WTC11 (cell line): Measurements from ENCODE around the gene ISCU. TPM values are rescaled to one million over a fixed set of nuclear protein-coding genes. Genes with fewer than 3 reads are reported as not detected.

Experiments
- ATAC-seq: fragments of 200-7000 bp; cut with Tn5 transposase; 2 replicates; pipeline ENCODE4 v1.10.0; 2021; ENCODE audit warnings: mild to moderate bottlenecking, moderate library complexity
- CTCF ChIA-PET: fragments of 300-600 bp; sonication (Branson Sonifier 250); formaldehyde crosslinking; loops from one replicate; lab custom pipeline; 2021; ENCODE audit warnings: antibody characterized with exemption; lab: Charles Lee
- POLR2A ChIA-PET: fragments of 350-600 bp; sonication (Branson Sonifier 250); formaldehyde crosslinking; loops from one replicate; lab custom pipeline; 2021; ENCODE audit warnings: antibody characterized with exemption; lab: Charles Lee
- DNase-seq: peaks from one replicate; pipeline ENCODE4 v3.0.0; 2021; ENCODE audit warnings: low spot score
- H3K27ac Mint-ChIP-seq: 2 replicates; pipeline ENCODE4 v1.8.0; 2021; ENCODE audit warnings: mixed read lengths
- H3K27me3 Mint-ChIP-seq: 2 replicates; pipeline ENCODE4 v1.8.0; 2021; ENCODE audit warnings: low read depth, mild to moderate bottlenecking, moderate library complexity, mixed read lengths
- H3K36me3 Mint-ChIP-seq: 2 replicates; pipeline ENCODE4 v1.8.0; 2021; ENCODE audit warnings: mixed read lengths
- H3K4me1 Mint-ChIP-seq: 2 replicates; pipeline ENCODE4 v1.8.0; 2022; ENCODE audit warnings: mixed read lengths
- H3K4me3 Mint-ChIP-seq: 2 replicates; pipeline ENCODE4 v1.8.0; 2021; ENCODE audit warnings: mild to moderate bottlenecking, moderate library complexity, mixed read lengths
- H3K9me3 Mint-ChIP-seq: 2 replicates; pipeline ENCODE4 v1.8.0; 2021; ENCODE audit warnings: mixed read lengths
- ARID4B ChIP-seq: sonication (generic); formaldehyde crosslinking; IDR thresholded peaks from 2 replicates; pipeline ENCODE4 v1.8.0; 2023; ENCODE audit warnings: missing genetic modification reagents, mild to moderate bottlenecking, borderline replicate concordance
- ATF2 ChIP-seq: sonication (generic); formaldehyde crosslinking; IDR thresholded peaks from 2 replicates; pipeline ENCODE4 v1.8.1; 2022; ENCODE audit warnings: low read depth, missing genetic modification reagents, borderline replicate concordance
- CREB1 ChIP-seq: sonication (generic); formaldehyde crosslinking; IDR thresholded peaks from 2 replicates; pipeline ENCODE4 v1.8.0; 2023; ENCODE audit warnings: mild to moderate bottlenecking, missing genetic modification reagents
- CREM ChIP-seq: sonication (generic); formaldehyde crosslinking; IDR thresholded peaks from 2 replicates; pipeline ENCODE4 v1.8.1; 2022; ENCODE audit warnings: mild to moderate bottlenecking, missing genetic modification reagents, moderate library complexity
- ETV6 ChIP-seq: sonication (generic); formaldehyde crosslinking; IDR thresholded peaks from 2 replicates; pipeline ENCODE4 v1.8.1; 2022; ENCODE audit warnings: mild to moderate bottlenecking, missing genetic modification reagents
- FOXP1 ChIP-seq: sonication (generic); formaldehyde crosslinking; IDR thresholded peaks from 2 replicates; pipeline ENCODE4 v1.8.0; 2022; ENCODE audit warnings: missing genetic modification reagents, mild to moderate bottlenecking, moderate library complexity, borderline replicate concordance
- GABPB1 ChIP-seq: sonication (generic); formaldehyde crosslinking; IDR thresholded peaks from 2 replicates; pipeline ENCODE4 v1.8.1; 2023; ENCODE audit warnings: mild to moderate bottlenecking, missing genetic modification reagents
- HMGA2 ChIP-seq: fragments of 250-450 bp; sonication (Bioruptor Pico); IDR thresholded peaks from 2 replicates; pipeline ENCODE4 v1.4.0; 2021; ENCODE audit warnings: mild to moderate bottlenecking, moderate library complexity
- JAZF1 ChIP-seq: fragments of 250-450 bp; sonication (Bioruptor Pico); IDR thresholded peaks from 2 replicates; pipeline ENCODE4 v1.9.0; 2021; ENCODE audit warnings: moderate library complexity, mild to moderate bottlenecking, inconsistent platforms
- KAT7 ChIP-seq: sonication (generic); formaldehyde crosslinking; IDR thresholded peaks from 2 replicates; pipeline ENCODE4 v1.8.1; 2023; ENCODE audit warnings: missing genetic modification reagents, mild to moderate bottlenecking, borderline replicate concordance
- NFE2L1 ChIP-seq: sonication (generic); formaldehyde crosslinking; IDR thresholded peaks from 2 replicates; pipeline ENCODE4 v1.8.1; 2023; ENCODE audit warnings: missing genetic modification reagents
- NFYB ChIP-seq: sonication (generic); formaldehyde crosslinking; conservative IDR thresholded peaks from 2 replicates; pipeline ENCODE4 v1.8.0; 2022; ENCODE audit warnings: low read depth, missing genetic modification reagents
- OVOL2 ChIP-seq: fragments of 250-450 bp; sonication (Bioruptor Pico); IDR thresholded peaks from 2 replicates; pipeline ENCODE4 v1.9.0; 2021; ENCODE audit warnings: mild to moderate bottlenecking, borderline replicate concordance
- PREB ChIP-seq: sonication (generic); formaldehyde crosslinking; IDR thresholded peaks from 2 replicates; pipeline ENCODE4 v1.8.1; 2022; ENCODE audit warnings: mild to moderate bottlenecking, missing genetic modification reagents, moderate library complexity, borderline replicate concordance
- SMAD4 ChIP-seq: sonication (generic); formaldehyde crosslinking; IDR thresholded peaks from 2 replicates; pipeline ENCODE4 v1.8.0; 2022; ENCODE audit warnings: mild to moderate bottlenecking, missing genetic modification reagents
- SOX15 ChIP-seq: fragments of 250-450 bp; sonication (Bioruptor Pico); IDR thresholded peaks from 2 replicates; pipeline ENCODE4 v1.9.0; 2021; ENCODE audit warnings: mild to moderate bottlenecking
- SP1 ChIP-seq: sonication (generic); formaldehyde crosslinking; conservative IDR thresholded peaks from 2 replicates; pipeline ENCODE4 v1.8.1; 2022; ENCODE audit warnings: missing genetic modification reagents
- ZNF263 ChIP-seq: sonication (generic); formaldehyde crosslinking; IDR thresholded peaks from 2 replicates; pipeline ENCODE4 v1.8.1; 2022; ENCODE audit warnings: low read depth, mild to moderate bottlenecking, moderate library complexity, missing genetic modification reagents
- ZNF317 ChIP-seq: sonication (generic); formaldehyde crosslinking; IDR thresholded peaks from 2 replicates; pipeline ENCODE4 v1.8.1; 2023; ENCODE audit warnings: low read depth, mild to moderate bottlenecking, moderate library complexity, missing genetic modification reagents, borderline replicate concordance
- total RNA-seq: library from RNA; stranded (reverse); gene quantifications from 3 replicates; pipeline ENCODE4 v1.2.3, GENCODE V29; 2021
- TF ChIP-seq, protein P1 (sequence below): sonication (generic); formaldehyde crosslinking; IDR thresholded peaks from 2 replicates; pipeline ENCODE4 v1.8.0; 2022; ENCODE audit warnings: mild to moderate bottlenecking, missing genetic modification reagents
- TF ChIP-seq, protein P2 (sequence below): fragments of 250-450 bp; sonication (Bioruptor Pico); IDR thresholded peaks from 2 replicates; pipeline ENCODE4 v1.9.0; 2021; ENCODE audit warnings: moderate library complexity, mild to moderate bottlenecking, inconsistent platforms, borderline replicate concordance
- TF ChIP-seq, protein P3 (sequence below): sonication (generic); formaldehyde crosslinking; IDR thresholded peaks from 2 replicates; pipeline ENCODE4 v1.8.0; 2022; ENCODE audit warnings: mild to moderate bottlenecking, missing genetic modification reagents
- TF ChIP-seq, protein P4 (sequence below): fragments of 250-450 bp; sonication (Bioruptor Pico); IDR thresholded peaks from 2 replicates; pipeline ENCODE4 v1.9.0; 2021; ENCODE audit warnings: mild to moderate bottlenecking

Gene ISCU
- total RNA-seq, 1 experiment from 2014 or later, result 85.9 TPM

GRCh38 chr12:108514973-108515814, 47.2 kb upstream of the ISCU start, which contains the start of gene FICD:
TSS of gene FICD (plus strand) at chr12:108515277. CDS start at chr12:108516973, 1,696 bp downstream.
- Mint-ChIP-seq H3K27ac (peak within 1 kb of the TSS; percentile 19; the same call in 1 of the 2 replicates), H3K9me3 (no peaks in the 10 kb centered on the region), H3K4me3 (peak within 1 kb of the TSS; percentile 74), H3K4me1 (peaks cover 22% of the 10 kb centered on the region), H3K27me3 (no peaks in the 10 kb centered on the region; the same call in 1 of the 2 replicates), H3K36me3 (peaks cover 16% of the 10 kb centered on the region)
- peak; percentile 100 for DNase-seq
- ChIA-PET CTCF (interaction anchor here (0.9 to 2.0 kb wide), 5 partner anchors 20 to 597 kb away, joined by 3 to 6 read pairs (median 4); no protein-coding TSS in a partner anchor), POLR2A (no interaction called here)
- peak; percentile 87 for ATAC-seq
- TF ChIP-seq, protein P1, sequence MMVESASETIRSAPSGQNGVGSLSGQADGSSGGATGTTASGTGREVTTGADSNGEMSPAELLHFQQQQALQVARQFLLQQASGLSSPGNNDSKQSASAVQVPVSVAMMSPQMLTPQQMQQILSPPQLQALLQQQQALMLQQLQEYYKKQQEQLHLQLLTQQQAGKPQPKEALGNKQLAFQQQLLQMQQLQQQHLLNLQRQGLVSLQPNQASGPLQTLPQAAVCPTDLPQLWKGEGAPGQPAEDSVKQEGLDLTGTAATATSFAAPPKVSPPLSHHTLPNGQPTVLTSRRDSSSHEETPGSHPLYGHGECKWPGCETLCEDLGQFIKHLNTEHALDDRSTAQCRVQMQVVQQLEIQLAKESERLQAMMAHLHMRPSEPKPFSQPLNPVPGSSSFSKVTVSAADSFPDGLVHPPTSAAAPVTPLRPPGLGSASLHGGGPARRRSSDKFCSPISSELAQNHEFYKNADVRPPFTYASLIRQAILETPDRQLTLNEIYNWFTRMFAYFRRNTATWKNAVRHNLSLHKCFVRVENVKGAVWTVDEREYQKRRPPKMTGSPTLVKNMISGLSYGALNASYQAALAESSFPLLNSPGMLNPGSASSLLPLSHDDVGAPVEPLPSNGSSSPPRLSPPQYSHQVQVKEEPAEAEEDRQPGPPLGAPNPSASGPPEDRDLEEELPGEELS (CRISPR knock-in tag), result peak; percentile 52; the same call in 1 of the 2 replicates
- TF ChIP-seq ATF2 (CRISPR knock-in tag), result no peak
- no peak for TF ChIP-seq OVOL2
- TF ChIP-seq, protein P2, sequence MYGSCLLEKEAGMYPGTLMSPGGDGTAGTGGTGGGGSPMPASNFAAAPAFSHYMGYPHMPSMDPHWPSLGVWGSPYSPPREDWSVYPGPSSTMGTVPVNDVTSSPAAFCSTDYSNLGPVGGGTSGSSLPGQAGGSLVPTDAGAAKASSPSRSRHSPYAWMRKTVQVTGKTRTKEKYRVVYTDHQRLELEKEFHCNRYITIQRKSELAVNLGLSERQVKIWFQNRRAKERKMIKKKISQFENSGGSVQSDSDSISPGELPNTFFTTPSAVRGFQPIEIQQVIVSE (CRISPR knock-in tag), result no peak
- TF ChIP-seq KAT7 (CRISPR knock-in tag), result no peak
- TF ChIP-seq CREB1 (CRISPR knock-in tag), result 0 out of 2 replicates have a peak, but pooled peaks have one; percentile 36
- TF ChIP-seq NFE2L1 (CRISPR knock-in tag), result 0 out of 2 replicates have a peak, but pooled peaks have one; percentile 8
- no peak for TF ChIP-seq JAZF1 (CRISPR knock-in tag)
- peak; percentile 66; the same call in 1 of the 2 replicates for TF ChIP-seq GABPB1 (CRISPR knock-in tag)
- TF ChIP-seq, protein P3, sequence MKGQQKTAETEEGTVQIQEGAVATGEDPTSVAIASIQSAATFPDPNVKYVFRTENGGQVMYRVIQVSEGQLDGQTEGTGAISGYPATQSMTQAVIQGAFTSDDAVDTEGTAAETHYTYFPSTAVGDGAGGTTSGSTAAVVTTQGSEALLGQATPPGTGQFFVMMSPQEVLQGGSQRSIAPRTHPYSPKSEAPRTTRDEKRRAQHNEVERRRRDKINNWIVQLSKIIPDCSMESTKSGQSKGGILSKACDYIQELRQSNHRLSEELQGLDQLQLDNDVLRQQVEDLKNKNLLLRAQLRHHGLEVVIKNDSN (CRISPR knock-in tag), result no peak
- no peak for TF ChIP-seq SOX15 (CRISPR knock-in tag)
- TF ChIP-seq SMAD4 (CRISPR knock-in tag), result no peak
- no peak for TF ChIP-seq PREB (CRISPR knock-in tag)
- TF ChIP-seq NFYB (CRISPR knock-in tag), result peak; percentile 97
- no peak; the same call in 1 of the 2 replicates for TF ChIP-seq ZNF263 (CRISPR knock-in tag)
- peak; percentile 31; the same call in 1 of the 2 replicates for TF ChIP-seq FOXP1 (CRISPR knock-in tag)
- no peak for TF ChIP-seq HMGA2 (CRISPR knock-in tag)
- TF ChIP-seq ETV6 (CRISPR knock-in tag), result no peak; the same call in 1 of the 2 replicates
- TF ChIP-seq, protein P4, sequence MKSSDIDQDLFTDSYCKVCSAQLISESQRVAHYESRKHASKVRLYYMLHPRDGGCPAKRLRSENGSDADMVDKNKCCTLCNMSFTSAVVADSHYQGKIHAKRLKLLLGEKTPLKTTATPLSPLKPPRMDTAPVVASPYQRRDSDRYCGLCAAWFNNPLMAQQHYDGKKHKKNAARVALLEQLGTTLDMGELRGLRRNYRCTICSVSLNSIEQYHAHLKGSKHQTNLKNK, result no peak
- peak; percentile 76 for TF ChIP-seq CREM (CRISPR knock-in tag)
- TF ChIP-seq ZNF317, result peak; percentile 84
- TF ChIP-seq SP1 (CRISPR knock-in tag), result peak; percentile 88
- TF ChIP-seq ARID4B (CRISPR knock-in tag), result peak; percentile 9; the same call in 1 of the 2 replicates
